GM19328 (cell line): ENCODE results near the gene MED16.
"Not testable (repeated sequence)": the region's sequence is repeated elsewhere in the genome, so short reads cannot be mapped to it uniquely, and the experiment has no call there.

Experiments
- ATAC-seq: cut with Tn5 transposase; IDR thresholded peaks from one replicate; pipeline ENCODE4 v1.9.1; 2021; ENCODE audit warnings: mild to moderate bottlenecking, moderate library complexity; ENCODE audit not compliant: unreplicated experiment

MED16 gene

DNA sequence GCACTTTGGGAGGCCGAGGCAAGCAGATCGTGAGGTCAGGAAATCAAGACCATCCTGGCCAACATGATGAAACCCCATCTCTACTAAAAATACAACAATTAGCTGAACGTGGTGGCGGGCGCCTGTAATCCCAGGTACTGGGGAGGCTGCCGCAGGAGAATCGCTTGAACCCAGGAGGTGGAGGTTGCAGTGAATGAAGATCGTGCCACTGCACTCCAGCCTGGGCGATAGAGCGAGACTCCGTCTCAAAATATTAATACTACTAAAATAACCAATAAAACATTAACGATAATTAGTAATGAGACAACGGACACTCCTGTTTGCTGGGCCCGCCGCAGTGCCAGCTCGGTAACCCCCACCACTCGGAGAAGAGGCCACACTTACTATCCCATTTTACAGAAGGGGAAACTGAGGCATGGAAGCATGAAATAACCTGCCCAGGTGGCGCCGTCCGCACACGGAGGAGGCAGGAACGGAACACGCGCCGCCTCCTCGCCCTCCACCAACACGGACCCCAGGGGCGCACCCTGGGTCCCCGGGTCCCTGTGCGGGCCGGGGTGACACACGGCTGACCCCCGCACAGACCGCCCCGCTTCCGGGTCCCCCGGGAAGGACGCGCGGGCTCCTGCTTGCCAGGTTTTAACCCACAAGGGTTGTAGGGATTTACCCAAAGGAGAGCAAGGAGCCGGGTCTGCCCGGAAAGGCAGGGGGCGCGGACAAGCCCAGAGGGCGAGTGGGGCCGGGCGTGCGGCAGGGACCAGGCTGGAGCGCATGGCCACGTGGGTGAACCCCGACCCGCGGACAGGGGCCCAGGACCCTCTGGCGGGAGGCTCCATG, 18.4 kb upstream of the MED16 start:
- no peak for ATAC-seq

DNA sequence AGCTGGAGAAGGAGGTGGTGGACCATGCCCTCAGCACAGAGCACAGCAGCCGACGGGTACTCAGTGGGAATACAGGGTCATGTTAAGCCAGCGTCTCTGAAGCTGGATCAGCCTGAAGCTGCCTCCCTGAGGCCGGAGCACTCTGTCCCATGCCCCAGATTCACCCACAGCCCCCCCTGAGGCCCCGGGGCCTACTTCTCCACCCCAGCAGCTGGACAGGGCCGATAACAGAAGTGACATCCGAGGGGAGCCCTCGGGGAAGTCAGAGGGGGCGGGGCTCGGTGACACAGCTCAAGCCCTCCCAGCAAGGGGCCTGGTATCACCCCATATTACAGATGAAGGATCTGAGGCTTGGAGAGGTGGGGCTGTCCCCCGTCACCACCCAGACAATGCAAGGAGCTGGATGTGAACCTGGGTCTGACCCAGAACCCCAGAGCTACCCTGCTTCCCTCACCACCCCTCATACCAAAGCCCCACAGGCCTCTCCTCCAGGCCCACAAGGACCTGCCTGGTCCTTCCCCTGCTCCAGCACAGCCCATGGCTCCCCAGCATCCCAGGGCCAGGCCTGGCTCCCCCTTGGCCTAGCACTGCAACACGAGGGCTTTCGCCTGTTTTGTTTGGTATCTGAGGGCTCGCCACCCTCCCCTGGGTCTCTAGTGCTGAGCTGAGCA, 14.3 kb upstream of the MED16 start:
- no peak for ATAC-seq

- ATAC-seq, result no peak
Measured at GRCh38 chr19:906480-906879, 13.5 kb upstream of the MED16 start.

DNA sequence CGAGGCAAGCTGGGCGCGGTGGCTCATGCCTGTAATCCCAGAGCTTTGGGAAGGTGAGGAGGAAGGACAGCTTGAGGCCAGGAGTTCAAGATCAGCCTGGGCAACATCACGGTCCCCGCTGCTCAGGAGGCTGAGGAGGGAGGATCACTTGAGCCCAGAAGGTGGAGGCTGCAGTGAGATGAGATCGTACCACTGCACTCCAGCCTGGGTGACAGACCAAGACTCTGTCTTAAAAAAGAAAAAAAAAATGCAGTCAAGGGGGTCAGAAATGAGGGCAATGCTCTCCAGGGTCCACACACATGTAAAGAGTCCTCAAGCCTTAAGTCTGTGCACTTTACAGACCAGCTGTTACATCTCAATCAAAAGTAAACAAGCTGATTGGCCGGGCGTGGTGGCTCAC, 11.6 kb upstream of the MED16 start:
- ATAC-seq, result no peak

DNA sequence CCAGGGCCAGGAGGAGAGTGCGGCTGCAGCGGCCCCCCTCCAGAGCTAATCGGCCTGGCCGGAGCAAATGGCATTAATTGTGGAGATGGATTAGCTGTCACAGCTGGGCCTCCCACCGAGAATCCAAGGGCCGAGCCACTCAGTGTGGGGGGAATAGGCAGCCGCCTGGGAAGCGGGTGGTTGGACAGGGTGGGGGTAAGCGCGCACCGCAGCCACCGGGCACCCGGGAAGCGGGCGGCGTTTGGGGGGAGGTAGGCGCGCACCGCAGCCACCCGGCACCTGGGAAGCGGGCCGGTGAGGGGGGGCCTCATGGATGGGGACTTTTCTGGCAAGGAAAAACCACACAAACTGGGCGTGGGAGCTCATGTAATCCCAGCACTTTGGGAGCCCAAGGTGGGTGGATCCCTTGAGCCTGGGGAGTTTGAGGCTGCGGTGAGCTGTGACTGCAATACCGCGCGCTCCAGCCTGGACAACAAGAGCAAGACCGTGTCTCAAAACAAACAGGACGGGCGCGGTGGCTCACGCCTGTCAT, 10.3 kb upstream of the MED16 start:
- no peak for ATAC-seq

GRCh38 chr19:902446-903226, 9.6 kb upstream of the MED16 start:
- no peak for ATAC-seq

DNA sequence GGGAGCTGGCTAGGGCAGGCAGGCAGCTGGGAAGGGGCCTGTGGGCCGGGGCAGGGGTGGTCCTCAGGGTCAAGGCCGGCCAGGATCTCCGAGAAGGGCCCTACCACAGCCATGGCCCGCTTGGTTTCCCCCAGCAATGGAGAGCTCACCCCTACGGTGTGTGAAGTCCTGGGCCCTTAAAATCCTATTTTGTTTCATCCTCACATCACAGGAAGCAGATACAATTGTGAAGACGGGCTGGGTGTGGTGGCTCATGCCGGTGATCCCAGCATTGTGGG, 9.0 kb upstream of the MED16 start:
- ATAC-seq, result no peak

GRCh38 chr19:901216-902092, 8.5 kb upstream of the MED16 start:
- ATAC-seq, result no peak

DNA sequence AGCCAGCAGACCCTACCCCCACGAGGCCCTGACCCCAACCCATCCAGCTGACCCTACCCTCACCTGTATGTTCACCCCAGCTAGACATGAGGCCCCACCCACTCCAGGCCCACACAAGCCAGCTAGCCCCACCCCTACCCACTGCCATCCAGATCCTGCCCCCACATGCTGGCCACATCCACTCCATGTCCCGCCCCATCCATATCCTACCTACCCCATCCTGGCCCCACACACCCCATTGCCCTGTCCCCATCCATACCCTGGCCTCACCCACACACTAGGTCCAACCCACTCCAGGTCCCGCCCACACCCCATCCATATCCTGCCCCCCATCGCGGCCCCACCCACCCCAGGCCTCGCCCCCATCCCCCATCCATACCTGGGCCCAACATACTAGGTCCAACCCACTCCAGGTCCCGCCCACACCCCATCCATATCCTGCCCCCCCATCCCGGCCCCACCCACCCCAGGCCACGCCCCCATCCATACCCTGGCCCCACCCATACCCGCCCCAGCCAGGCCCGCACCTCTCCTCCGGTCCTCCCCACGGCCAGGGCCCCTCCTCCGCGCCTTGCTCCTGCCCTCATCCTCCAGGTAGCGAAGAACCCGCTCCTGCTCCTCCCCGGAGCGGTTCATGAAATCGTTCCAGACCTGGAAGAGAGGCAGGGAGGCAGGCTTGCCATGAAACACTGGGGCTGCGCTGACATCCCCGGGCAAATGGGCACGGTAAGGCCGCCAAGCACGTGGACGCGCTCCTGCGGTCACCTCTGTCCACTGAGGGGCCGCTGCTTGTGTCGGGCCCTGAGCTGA, 7.5 kb upstream of the MED16 start:
- ATAC-seq, result no peak

DNA sequence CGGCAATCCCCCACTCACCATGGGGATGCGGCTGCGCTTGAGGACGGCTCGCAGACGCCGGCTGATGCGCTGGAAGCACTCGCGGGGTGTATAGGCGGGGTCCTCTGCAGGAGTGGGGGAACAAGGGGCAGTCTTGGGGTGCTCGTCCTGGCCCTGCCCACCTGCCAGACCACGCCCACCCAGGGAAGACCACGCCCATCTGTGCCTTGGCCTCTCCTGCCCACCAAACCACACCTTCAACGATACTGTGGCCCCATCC, 7.0 kb upstream of the MED16 start:
- ATAC-seq, result no peak

DNA sequence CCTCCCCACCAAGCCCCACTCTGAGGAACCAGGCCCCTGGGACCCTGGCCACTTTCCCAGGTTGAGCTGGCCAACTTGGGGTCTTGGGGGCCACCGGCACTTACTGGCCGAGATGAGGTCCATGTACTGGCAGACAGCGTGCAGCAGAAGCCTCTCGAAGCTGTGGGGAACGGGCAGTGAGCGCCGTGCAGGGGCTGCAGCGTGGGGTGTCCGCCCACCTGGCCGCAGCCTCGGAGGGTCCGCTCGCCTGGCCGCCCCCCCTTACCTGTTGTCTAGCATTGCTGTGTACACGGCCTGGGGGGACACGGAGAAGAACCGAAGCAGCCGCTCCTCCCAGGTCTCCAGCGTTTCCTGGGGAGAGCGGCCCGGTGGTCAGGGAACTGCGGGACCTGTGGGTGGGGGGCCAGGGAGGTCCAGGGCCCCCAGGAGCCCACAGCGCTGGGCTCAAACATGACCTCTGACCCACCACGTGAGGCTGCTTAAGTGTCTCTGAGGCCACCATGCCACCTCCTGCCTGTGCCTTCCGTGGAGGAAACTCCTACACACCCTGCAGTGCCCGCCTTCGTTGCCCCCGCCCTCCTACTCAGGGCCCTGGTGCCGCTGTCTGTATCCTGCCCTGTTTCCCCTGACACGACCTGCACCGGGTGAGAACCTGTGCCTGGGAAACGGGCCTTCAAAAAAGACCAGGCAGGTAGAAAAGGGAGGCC, 6.5 kb upstream of the MED16 start:
- ATAC-seq, result no peak

GRCh38 chr19:898663-899062, 5.7 kb upstream of the MED16 start:
- ATAC-seq, result no peak

DNA sequence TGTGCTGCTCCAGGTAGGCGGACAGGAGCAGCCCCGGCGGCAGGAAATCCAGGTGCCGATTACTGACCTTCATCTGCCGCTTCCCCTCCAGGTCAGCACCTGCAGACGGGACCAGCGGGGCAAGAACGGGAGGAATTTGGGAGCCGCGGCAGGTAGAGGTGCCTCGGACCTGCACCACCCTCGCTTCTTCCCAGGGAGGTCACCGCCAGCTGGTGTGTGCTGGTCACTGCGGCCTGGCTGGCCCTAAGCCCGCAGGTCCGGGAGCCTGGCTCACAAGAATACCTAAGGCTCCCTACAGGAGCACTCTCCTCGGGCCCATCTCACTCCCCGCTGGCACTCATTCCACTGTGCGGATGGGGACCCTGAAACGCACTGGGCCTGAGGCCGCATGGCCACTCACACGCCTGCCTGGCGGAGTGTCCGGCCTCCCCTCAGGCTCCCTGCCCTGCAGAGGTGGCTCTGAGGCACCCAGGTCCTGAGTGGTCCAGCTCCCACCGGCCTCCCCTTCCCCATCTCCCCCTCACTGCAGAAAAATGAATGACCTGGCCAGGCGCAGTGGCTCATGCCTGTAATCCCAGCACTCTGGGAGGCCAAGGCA, 4.6 kb upstream of the MED16 start:
- ATAC-seq, result no peak

DNA sequence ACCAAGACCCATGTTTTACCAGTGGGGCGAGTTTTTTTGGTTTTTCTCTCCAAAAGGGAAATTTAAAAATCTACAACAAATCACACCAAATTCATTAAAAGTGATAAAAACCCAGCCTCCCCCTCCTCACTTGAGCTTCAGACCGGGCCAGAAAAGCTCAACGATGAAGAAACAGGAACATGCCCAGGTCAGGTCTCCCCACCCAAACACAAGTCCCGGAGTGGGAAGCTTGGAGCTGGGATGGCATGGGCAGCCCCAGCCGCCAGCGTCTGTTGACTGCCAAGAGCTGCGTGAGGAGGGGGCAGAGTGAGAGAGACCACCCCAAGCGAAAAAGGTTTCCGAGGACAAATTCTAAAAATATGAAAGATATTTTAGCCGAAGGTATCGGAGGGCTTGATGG, 4.0 kb upstream of the MED16 start:
- no peak for ATAC-seq

DNA sequence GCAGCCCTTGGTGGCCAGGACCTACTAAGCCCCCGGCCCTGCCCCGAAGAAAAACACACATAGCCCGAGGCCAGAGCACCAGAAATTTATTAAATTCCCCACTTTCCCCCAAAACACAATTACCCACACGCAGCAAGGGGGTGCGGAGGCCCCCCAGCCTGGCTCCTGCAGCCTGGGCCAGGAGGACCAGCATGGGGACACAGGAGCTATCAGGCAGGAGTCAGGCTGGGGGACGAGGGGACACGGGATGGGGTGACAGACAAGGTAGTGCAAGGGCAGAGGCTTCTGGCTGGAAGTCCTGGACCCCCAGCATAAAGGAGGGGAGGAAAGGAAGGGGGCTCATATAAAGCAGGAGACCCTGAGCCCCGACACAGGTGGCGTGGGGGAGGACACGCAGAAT, 3.4 kb upstream of the MED16 start:
- no peak for ATAC-seq

GRCh38 chr19:892243-892893, 619 bp downstream of the MED16 start:
- ATAC-seq, result no peak

GRCh38 chr19:891421-892200, 1.4 kb downstream of the MED16 start:
- not testable (repeated sequence) for ATAC-seq

GRCh38 chr19:890831-891230, 2.2 kb downstream of the MED16 start:
- ATAC-seq, result no peak
